Activated naive CD4-positive, alpha-beta T cell treated with anti-CD3 and anti-CD28 coated beads, Interleukin-2, amount 10 ng/mL, durations not matched to agents 7 days and 5 days (primary cell): ENCODE results near the gene IL12RB2.
A peak's percentile ranks its signal among the peaks of the same experiment; 100 is the strongest.

Experiments
- CTCF ChIA-PET: fragments of 350-600 bp; sonication (Branson Sonifier 250); formaldehyde crosslinking; loops from one replicate; lab custom pipeline; 2021; ENCODE audit warnings: antibody characterized with exemption; lab: Charles Lee
- DNase-seq: peaks from one replicate; pipeline ENCODE4 v3.0.0-alpha.2; 2020
- H3K27ac Mint-ChIP-seq: one replicate; pipeline ENCODE4 v1.8.0; 2021; ENCODE audit warnings: mild to moderate bottlenecking, moderate library complexity, mixed read lengths
- H3K27me3 Mint-ChIP-seq: one replicate; pipeline ENCODE4 v1.8.0; 2021; ENCODE audit warnings: mild to moderate bottlenecking, mixed read lengths
- H3K36me3 Mint-ChIP-seq: one replicate; pipeline ENCODE4 v1.8.0; 2021; ENCODE audit warnings: mixed read lengths
- H3K4me1 Mint-ChIP-seq: one replicate; pipeline ENCODE4 v1.8.0; 2021; ENCODE audit warnings: mixed read lengths
- H3K4me3 Mint-ChIP-seq: one replicate; pipeline ENCODE4 v1.8.0; 2021; ENCODE audit warnings: mild to moderate bottlenecking, moderate library complexity, mixed read lengths
- H3K9me3 Mint-ChIP-seq: one replicate; pipeline ENCODE4 v1.8.0; 2021; ENCODE audit warnings: mixed read lengths

IL12RB2 gene

GRCh38 chr1:67346982-67347381 is 39.3 kb downstream of the IL12RB2 start:
- no peak overlapping the region for H3K27ac Mint-ChIP-seq
- H3K4me3 Mint-ChIP-seq, result no peak overlapping the region
- H3K4me1 Mint-ChIP-seq, result peaks cover 24% of the 10 kb centered on the region

GRCh38 chr1:67347688-67348472 is 40.2 kb downstream of the IL12RB2 start:
- Mint-ChIP-seq H3K4me1 (peaks cover 18% of the 10 kb centered on the region), H3K4me3 (no peak overlapping the region), H3K36me3 (peaks cover 15% of the 10 kb centered on the region), H3K9me3 (no peaks in the 10 kb centered on the region), H3K27me3 (no peaks in the 10 kb centered on the region), H3K27ac (no peak overlapping the region)
- peak; percentile 44 for DNase-seq
- CTCF ChIA-PET, result interaction anchor here (0.7 to 2.4 kb wide), 9 partner anchors 8 to 152 kb away, joined by 3 to 11 read pairs (median 4); no protein-coding TSS in a partner anchor

More at GRCh38 chr1:67346982-67347381, 39.3 kb downstream of the IL12RB2 start:
- no peak for DNase-seq
- Mint-ChIP-seq H3K36me3 (peaks cover 12% of the 10 kb centered on the region), H3K27me3 (no peaks in the 10 kb centered on the region), H3K9me3 (no peaks in the 10 kb centered on the region)
- CTCF ChIA-PET, result interaction anchor here (0.7 to 3.3 kb wide), 8 partner anchors 9 to 198 kb away, joined by 3 to 15 read pairs (median 4); no protein-coding TSS in a partner anchor

GRCh38 chr1:67348586-67349252 is 41.0 kb downstream of the IL12RB2 start:
- no peaks in the 10 kb centered on the region for H3K27me3 Mint-ChIP-seq
- H3K4me1 Mint-ChIP-seq, result peaks cover 12% of the 10 kb centered on the region
- no peaks in the 10 kb centered on the region for H3K9me3 Mint-ChIP-seq
- DNase-seq, result no peak
- no peak overlapping the region for H3K4me3 Mint-ChIP-seq
- CTCF ChIA-PET, result interaction anchor here (0.9 to 1.7 kb wide), 3 partner anchors 59 to 152 kb away, joined by 3 to 4 read pairs (median 4); no protein-coding TSS in a partner anchor
- H3K27ac Mint-ChIP-seq, result no peak overlapping the region
- peaks cover 18% of the 10 kb centered on the region for H3K36me3 Mint-ChIP-seq

- Mint-ChIP-seq H3K27ac (no peak overlapping the region), H3K4me1 (peaks cover 9% of the 10 kb centered on the region), H3K36me3 (peaks cover 31% of the 10 kb centered on the region), H3K27me3 (no peaks in the 10 kb centered on the region), H3K9me3 (no peaks in the 10 kb centered on the region), H3K4me3 (no peak overlapping the region)
- DNase-seq, result peak; percentile 39
- CTCF ChIA-PET, result interaction anchor here (0.7 to 1.4 kb wide), 3 partner anchors 117 to 138 kb away, joined by 3 to 7 read pairs (median 3); no protein-coding TSS in a partner anchor
Measured at GRCh38 chr1:67350783-67351182, 43.1 kb downstream of the IL12RB2 start.

- H3K27ac Mint-ChIP-seq, result no peak overlapping the region
- DNase-seq, result no peak
- H3K9me3 Mint-ChIP-seq, result no peaks in the 10 kb centered on the region
- peaks cover 9% of the 10 kb centered on the region for H3K4me1 Mint-ChIP-seq
- H3K27me3 Mint-ChIP-seq, result no peaks in the 10 kb centered on the region
- peaks cover 40% of the 10 kb centered on the region for H3K36me3 Mint-ChIP-seq
- CTCF ChIA-PET, result no interaction called here
- no peak overlapping the region for H3K4me3 Mint-ChIP-seq
Measured at GRCh38 chr1:67352211-67352610, 44.5 kb downstream of the IL12RB2 start.

- Mint-ChIP-seq H3K4me1 (peaks cover 8% of the 10 kb centered on the region), H3K9me3 (no peaks in the 10 kb centered on the region), H3K4me3 (no peak overlapping the region), H3K36me3 (peaks cover 45% of the 10 kb centered on the region), H3K27ac (no peak overlapping the region), H3K27me3 (no peaks in the 10 kb centered on the region)
- no peak for DNase-seq
- CTCF ChIA-PET, result interaction anchor here (1.0 to 1.6 kb wide), 3 partner anchors 9 to 142 kb away, joined by 3 to 4 read pairs (median 3); no protein-coding TSS in a partner anchor
Measured at GRCh38 chr1:67355745-67356424, 48.2 kb downstream of the IL12RB2 start.

GRCh38 chr1:67359592-67359991 is 51.9 kb downstream of the IL12RB2 start:
- H3K27me3 Mint-ChIP-seq, result no peaks in the 10 kb centered on the region
- peak overlapping the region; percentile 25 for H3K27ac Mint-ChIP-seq
- CTCF ChIA-PET, result no interaction called here
- no peak overlapping the region for H3K4me3 Mint-ChIP-seq
- DNase-seq, result no peak
- peaks cover 36% of the 10 kb centered on the region for H3K36me3 Mint-ChIP-seq
- no peaks in the 10 kb centered on the region for H3K9me3 Mint-ChIP-seq
- peaks cover 17% of the 10 kb centered on the region for H3K4me1 Mint-ChIP-seq

- CTCF ChIA-PET, result no interaction called here
- Mint-ChIP-seq H3K4me3 (no peak overlapping the region), H3K9me3 (no peaks in the 10 kb centered on the region), H3K27ac (peak overlapping the region; percentile 24), H3K36me3 (peaks cover 28% of the 10 kb centered on the region), H3K4me1 (peaks cover 17% of the 10 kb centered on the region), H3K27me3 (no peaks in the 10 kb centered on the region)
- DNase-seq, result no peak
Measured at GRCh38 chr1:67361641-67362040, 54.0 kb downstream of the IL12RB2 start.

GRCh38 chr1:67367370-67368045 is 59.8 kb downstream of the IL12RB2 start:
- Mint-ChIP-seq H3K27ac (no peak overlapping the region), H3K9me3 (no peaks in the 10 kb centered on the region), H3K4me1 (no peaks in the 10 kb centered on the region), H3K4me3 (no peak overlapping the region), H3K27me3 (no peaks in the 10 kb centered on the region), H3K36me3 (peaks cover 45% of the 10 kb centered on the region)
- CTCF ChIA-PET, result interaction anchor here (1.0 kb wide), 1 partner anchor 35 kb away, joined by 3 read pairs; no protein-coding TSS in a partner anchor
- DNase-seq, result no peak

GRCh38 chr1:67368046-67368514 is 60.4 kb downstream of the IL12RB2 start:
- Mint-ChIP-seq H3K9me3 (no peaks in the 10 kb centered on the region), H3K36me3 (peaks cover 43% of the 10 kb centered on the region), H3K27ac (no peak overlapping the region), H3K4me3 (no peak overlapping the region), H3K27me3 (no peaks in the 10 kb centered on the region), H3K4me1 (no peaks in the 10 kb centered on the region)
- DNase-seq, result no peak
- CTCF ChIA-PET, result interaction anchor here (1.0 kb wide), 1 partner anchor 35 kb away, joined by 3 read pairs; no protein-coding TSS in a partner anchor

GRCh38 chr1:67371043-67371442 is 63.4 kb downstream of the IL12RB2 start:
- no peak overlapping the region for H3K27ac Mint-ChIP-seq
- H3K27me3 Mint-ChIP-seq, result no peaks in the 10 kb centered on the region
- H3K36me3 Mint-ChIP-seq, result peaks cover 49% of the 10 kb centered on the region
- H3K4me1 Mint-ChIP-seq, result no peaks in the 10 kb centered on the region
- DNase-seq, result no peak
- H3K4me3 Mint-ChIP-seq, result no peak overlapping the region
- CTCF ChIA-PET, result no interaction called here
- H3K9me3 Mint-ChIP-seq, result no peaks in the 10 kb centered on the region

- H3K27me3 Mint-ChIP-seq, result no peaks in the 10 kb centered on the region
- CTCF ChIA-PET, result interaction anchor here (1.0 kb wide), 1 partner anchor 35 kb away, joined by 3 read pairs; no protein-coding TSS in a partner anchor
- no peaks in the 10 kb centered on the region for H3K4me1 Mint-ChIP-seq
- H3K27ac Mint-ChIP-seq, result no peak overlapping the region
- no peaks in the 10 kb centered on the region for H3K9me3 Mint-ChIP-seq
- no peak for DNase-seq
- no peak overlapping the region for H3K4me3 Mint-ChIP-seq
- peaks cover 53% of the 10 kb centered on the region for H3K36me3 Mint-ChIP-seq
Measured at GRCh38 chr1:67371681-67372080, 64.0 kb downstream of the IL12RB2 start.

- CTCF ChIA-PET, result interaction anchor here (1.0 kb wide), 1 partner anchor 35 kb away, joined by 3 read pairs; no protein-coding TSS in a partner anchor
- Mint-ChIP-seq H3K9me3 (no peaks in the 10 kb centered on the region), H3K27me3 (no peaks in the 10 kb centered on the region), H3K4me1 (peaks cover 1% of the 10 kb centered on the region), H3K4me3 (no peak overlapping the region), H3K36me3 (peaks cover 55% of the 10 kb centered on the region), H3K27ac (no peak overlapping the region)
- no peak for DNase-seq
Measured at GRCh38 chr1:67372136-67372535, 64.5 kb downstream of the IL12RB2 start.
